Erythroblast (primary cell): Measurements from ENCODE around the gene SDK2.

Source experiments
- GATA1 ChIP-seq: IDR thresholded peaks from 2 replicates; pipeline ENCODE4 v1.6.1; 2011; ENCODE audit warnings: low read depth, mild to moderate bottlenecking, control low read depth, low read length, moderate library complexity
- POLR2A ChIP-seq: IDR thresholded peaks from 2 replicates; pipeline ENCODE4 v1.6.1; 2011; ENCODE audit warnings: mild to moderate bottlenecking, low read length

DNA sequence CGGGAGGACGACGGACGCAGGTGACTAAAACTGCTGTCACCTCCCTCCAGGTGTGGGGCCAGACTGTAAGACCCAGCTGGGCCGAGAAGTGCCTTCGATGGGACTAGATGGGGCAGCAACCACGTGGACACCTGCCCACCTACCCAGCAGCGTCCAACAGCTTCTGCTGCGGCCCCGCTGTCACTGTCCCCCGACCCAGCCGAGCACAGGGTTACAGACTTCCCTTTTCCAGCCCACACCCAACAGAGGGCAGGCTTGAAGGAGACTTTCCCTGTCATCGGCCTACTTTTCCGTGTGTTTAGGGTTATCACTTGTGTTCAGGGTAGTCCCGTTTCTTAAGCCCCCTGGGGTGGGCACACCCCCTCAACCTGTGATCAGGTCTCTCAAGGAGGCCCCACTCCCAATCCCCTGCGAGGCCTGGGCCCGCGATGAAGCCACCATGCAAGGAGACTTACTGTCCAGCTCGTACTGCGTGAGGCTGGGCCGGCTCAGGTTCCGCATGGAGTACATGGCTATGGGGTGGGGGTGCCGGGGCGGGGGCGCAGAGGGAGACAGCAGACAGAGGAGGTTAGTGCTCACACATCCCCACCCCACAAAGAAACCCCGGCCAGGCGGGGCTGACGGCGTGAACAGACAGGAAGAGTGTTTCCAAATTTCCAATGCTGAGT is 263.7 kb downstream of the SDK2 start:
- TF ChIP-seq POLR2A (no peak), GATA1 (no peak)
